H1 (cell line): ENCODE measurements around the gene NONO. TPM values are rescaled to one million over a fixed set of nuclear protein-coding genes. Genes with fewer than 3 reads are reported as not detected.

ENCODE experiments used
- polyA plus RNA-seq, 7 experiments: library from polyadenylated mRNA; depleted of rRNA in 3 of 7; stranded (reverse) in 5 of 7; unstranded in 2 of 7; fragments of >200 nt in 5 of 7; fragments of 200-250 nt in 2 of 7; gene quantifications; 1 replicate in 5 of 7; 2 replicates in 1 of 7; 4 replicates in 1 of 7; pipeline versions ENCODE4 v1.2.1 to v1.2.3, GENCODE V29; 2011 to 2013; ENCODE audit warnings: missing spikeins in 2 of 7, mixed read lengths in 2 of 7
- total RNA-seq: library from RNA; stranded (reverse); fragmentation: NEBNext Ultra II Directional; extraction: Animal tissue kit (Norgen Biotek cat#: 25700); gene quantifications from 2 replicates; pipeline ENCODE4 v1.2.1, GENCODE V29; 2021

Gene NONO
- total and polyA plus RNA-seq, 2 of the 8 experiments (the other 6 are each of a cell fraction or from before 2014, with no cell fraction given): 641 to 728 TPM

Other genes starting within 250 kb of the NONO start
- 74.2 and 81.2 TPM in 2 replicates for gene SNX12, start 215.3 kb upstream of the NONO start, total RNA-seq
- gene SNX12, start 215.3 kb upstream of the NONO start, polyA plus RNA-seq (2011; rRNA removed): 65.3 and 72.1 TPM in 2 replicates
- 54.8 and 57.4 TPM in 2 replicates for gene FOXO4, start 187.8 kb upstream of the NONO start, total RNA-seq
- 12.3 and 26.6 TPM in 2 replicates for gene FOXO4, start 187.8 kb upstream of the NONO start, polyA plus RNA-seq (2011; rRNA removed)
- gene CXorf65, start 176.9 kb upstream of the NONO start, total RNA-seq: not detected in 2 replicates
- not detected in 2 replicates for gene CXorf65, start 176.9 kb upstream of the NONO start, polyA plus RNA-seq (2011; rRNA removed)
- gene IL2RG, start 172.1 kb upstream of the NONO start, total RNA-seq: not detected in 2 replicates
- gene IL2RG, start 172.1 kb upstream of the NONO start, polyA plus RNA-seq (2011; rRNA removed): not detected in 2 replicates
- gene MED12, start 165.0 kb upstream of the NONO start, total RNA-seq: 43.5 and 48.9 TPM in 2 replicates
- 19.4 and 28.4 TPM in 2 replicates for gene MED12, start 165.0 kb upstream of the NONO start, polyA plus RNA-seq (2011; rRNA removed)
- 14.8 and 15.3 TPM in 2 replicates for gene NLGN3, start 138.8 kb upstream of the NONO start, total RNA-seq
- gene NLGN3, start 138.8 kb upstream of the NONO start, polyA plus RNA-seq (2011; rRNA removed): 12.0 and 15.0 TPM in 2 replicates
- not detected in 2 replicates for gene GJB1, start 60.4 kb upstream of the NONO start, total RNA-seq
- gene GJB1, start 60.4 kb upstream of the NONO start, polyA plus RNA-seq (2011; rRNA removed): 0.06 and 0.14 TPM in 2 replicates
- 82.0 and 86.4 TPM in 2 replicates for gene ZMYM3, start 29.5 kb upstream of the NONO start, total RNA-seq
- gene ZMYM3, start 29.5 kb upstream of the NONO start, polyA plus RNA-seq (2011; rRNA removed): 56.7 and 79.2 TPM in 2 replicates
- gene ITGB1BP2, start 18.1 kb downstream of the NONO start, total RNA-seq: 5.1 and 5.2 TPM in 2 replicates
- gene ITGB1BP2, start 18.1 kb downstream of the NONO start, polyA plus RNA-seq (2011; rRNA removed): 2.6 and 2.9 TPM in 2 replicates
- gene TAF1, start 82.7 kb downstream of the NONO start, total RNA-seq: 30.2 and 30.3 TPM in 2 replicates
- gene TAF1, start 82.7 kb downstream of the NONO start, polyA plus RNA-seq (2011; rRNA removed): 5.6 and 6.3 TPM in 2 replicates
- 114 and 130 TPM in 2 replicates for gene OGT, start 249.5 kb downstream of the NONO start, total RNA-seq
- gene OGT, start 249.5 kb downstream of the NONO start, polyA plus RNA-seq (2011; rRNA removed): 153 and 169 TPM in 2 replicates